Immature natural killer cell (primary cell): ENCODE results near the gene ESRRB. TPM values are rescaled to one million over a fixed set of nuclear protein-coding genes. Genes with fewer than 3 reads are reported as not detected.
"Not testable (repeated sequence)": the region's sequence is repeated elsewhere in the genome, so short reads cannot be mapped to it uniquely, and the experiment has no call there.

Experiments
- DNase-seq, 3 donors: peaks; one replicate each; pipeline ENCODE4 v3.0.0; 2022; ENCODE audit warnings: mixed read lengths in 1 of 3
- H3K27ac Mint-ChIP-seq, 6 donors: one replicate each; pipeline ENCODE4 v1.8.0; 2020; ENCODE audit warnings: mixed read lengths in 6 of 6, mild to moderate bottlenecking in 5 of 6, inconsistent platforms in 4 of 6, moderate library complexity in 3 of 6
- H3K27me3 Mint-ChIP-seq, 3 donors: one replicate each; pipeline ENCODE4 v1.8.0; 2020 to 2021; ENCODE audit warnings: low read depth in 3 of 3, mild to moderate bottlenecking in 3 of 3, mixed read lengths in 3 of 3, moderate library complexity in 3 of 3, inconsistent platforms in 1 of 3
- H3K36me3 Mint-ChIP-seq, 3 donors: one replicate each; pipeline ENCODE4 v1.8.0; 2020; ENCODE audit warnings: mixed read lengths in 3 of 3, inconsistent platforms in 2 of 3, mild to moderate bottlenecking in 2 of 3
- H3K4me1 Mint-ChIP-seq, 2 donors: one replicate each; pipeline ENCODE4 v1.8.0; 2020; ENCODE audit warnings: inconsistent platforms in 2 of 2, mild to moderate bottlenecking in 2 of 2, mixed read lengths in 2 of 2, moderate library complexity in 1 of 2
- H3K4me3 Mint-ChIP-seq, 5 donors: one replicate each; pipeline ENCODE4 v1.8.0; 2020; ENCODE audit warnings: mild to moderate bottlenecking in 5 of 5, mixed read lengths in 5 of 5, inconsistent platforms in 3 of 5, moderate library complexity in 3 of 5
- H3K9me3 Mint-ChIP-seq, 6 donors: one replicate each; pipeline ENCODE4 v1.8.0; 2020; ENCODE audit warnings: mild to moderate bottlenecking in 6 of 6, mixed read lengths in 6 of 6, inconsistent platforms in 4 of 6, moderate library complexity in 3 of 6
- polyA plus RNA-seq, 3 donors: library from polyadenylated mRNA; unstranded; fragments of 300-500 nt; fragmentation: Illumina TruSeq; gene quantifications; one replicate each; pipeline ENCODE4 v1.2.3, GENCODE V29; 2021

ESRRB gene
- polyA plus RNA-seq, 3 donors from 2014 or later, result not detected

DNA sequence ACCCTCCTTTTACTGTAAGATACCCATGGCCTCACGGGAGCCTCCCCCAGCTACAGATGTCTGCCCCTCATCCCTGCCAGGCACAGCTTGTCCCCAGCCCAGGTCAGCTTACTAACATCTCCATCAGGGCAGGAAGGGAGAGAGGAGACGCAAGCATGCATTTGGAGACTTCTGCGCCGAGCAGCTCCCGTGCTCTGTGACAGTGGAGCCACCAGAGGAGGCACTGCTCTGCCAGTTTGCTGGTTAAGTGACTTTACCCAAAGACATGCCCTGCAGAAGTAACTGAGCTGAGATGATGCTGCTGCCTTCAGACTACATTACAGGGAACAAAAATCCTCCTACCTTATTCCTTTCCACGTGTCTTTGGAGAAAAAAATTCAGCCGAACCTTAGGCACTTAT is 133.4 kb downstream of the ESRRB start:
- Mint-ChIP-seq H3K9me3 (peaks cover 0 to 2% (median 0%) of the 10 kb centered on the region in 6 donors), H3K27me3 (peaks cover 1 to 14% (median 3%) of the 10 kb centered on the region in 3 donors), H3K4me3 (no peak overlapping the region), H3K27ac (no peak overlapping the region), H3K36me3 (peaks cover 0 to 4% (median 0%) of the 10 kb centered on the region in 3 donors), H3K4me1 (no peaks in the 10 kb centered on the region)
- no peak for DNase-seq

DNA sequence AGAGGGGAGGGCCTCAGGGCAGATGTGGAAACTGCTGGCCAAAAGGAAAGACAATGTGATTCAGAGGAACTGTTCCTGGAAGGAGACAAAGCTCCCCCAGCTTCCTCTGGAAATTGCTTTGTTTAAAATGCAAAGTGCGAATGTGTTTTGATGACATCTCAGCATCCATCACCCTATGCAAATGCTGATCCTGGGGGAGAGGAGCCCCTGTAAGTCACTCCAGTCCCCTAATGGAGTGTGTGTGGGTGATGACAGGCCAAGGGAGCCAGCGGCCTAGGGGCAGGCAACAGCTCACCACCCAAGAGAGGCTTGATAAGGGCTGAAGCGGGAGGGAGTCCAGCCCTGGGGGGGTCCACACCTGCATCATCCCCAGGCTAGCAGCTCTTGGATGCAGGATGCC is 134.2 kb downstream of the ESRRB start:
- DNase-seq, result no peak
- H3K4me1 Mint-ChIP-seq, result no peaks in the 10 kb centered on the region
- peaks cover 0 to 2% (median 0%) of the 10 kb centered on the region in 6 donors for H3K9me3 Mint-ChIP-seq
- no peak overlapping the region for H3K27ac Mint-ChIP-seq
- H3K27me3 Mint-ChIP-seq, result peaks cover 1 to 14% (median 5%) of the 10 kb centered on the region in 3 donors
- H3K4me3 Mint-ChIP-seq, result no peak overlapping the region
- peaks cover 0 to 4% (median 0%) of the 10 kb centered on the region in 3 donors for H3K36me3 Mint-ChIP-seq

DNA sequence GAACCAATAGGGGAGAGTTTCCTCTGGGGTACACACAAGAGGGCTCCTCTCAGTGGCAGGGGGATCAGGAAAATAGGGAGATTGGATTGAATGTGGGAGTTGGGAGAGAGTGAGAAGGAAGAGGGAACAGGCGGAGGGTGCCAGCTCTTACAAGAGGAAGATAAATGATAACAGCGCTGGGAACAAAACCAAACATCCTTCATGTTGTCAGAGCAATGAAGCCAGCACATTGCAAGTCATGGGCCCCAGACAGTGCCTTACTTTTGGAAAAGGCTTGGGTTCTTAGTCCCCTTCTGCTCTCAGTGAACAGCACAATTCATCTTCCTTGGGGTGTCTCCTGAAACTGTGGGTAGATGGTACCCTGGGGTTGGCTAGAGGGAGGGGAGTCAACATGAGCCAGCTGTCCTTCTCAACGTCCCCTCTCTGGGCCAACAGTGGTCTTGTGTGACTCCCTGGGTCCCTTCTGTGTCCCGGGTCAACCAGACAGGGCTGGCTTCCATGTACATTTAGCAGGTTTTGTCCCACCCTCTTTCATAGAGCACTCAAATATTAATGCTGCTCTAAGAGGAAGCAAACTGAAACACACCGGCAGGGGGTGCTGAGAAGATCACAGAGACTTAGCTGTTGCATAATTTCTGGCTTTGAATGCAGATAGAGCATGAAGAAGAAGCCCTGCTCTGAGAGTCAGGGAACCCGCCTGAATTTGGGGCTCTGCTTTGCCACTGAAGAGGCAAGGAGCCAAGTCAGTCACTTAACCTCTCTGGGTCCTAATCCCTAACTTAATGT is 138.5 kb downstream of the ESRRB start:
- H3K27ac Mint-ChIP-seq, result no peak overlapping the region
- DNase-seq, result no peak

DNA sequence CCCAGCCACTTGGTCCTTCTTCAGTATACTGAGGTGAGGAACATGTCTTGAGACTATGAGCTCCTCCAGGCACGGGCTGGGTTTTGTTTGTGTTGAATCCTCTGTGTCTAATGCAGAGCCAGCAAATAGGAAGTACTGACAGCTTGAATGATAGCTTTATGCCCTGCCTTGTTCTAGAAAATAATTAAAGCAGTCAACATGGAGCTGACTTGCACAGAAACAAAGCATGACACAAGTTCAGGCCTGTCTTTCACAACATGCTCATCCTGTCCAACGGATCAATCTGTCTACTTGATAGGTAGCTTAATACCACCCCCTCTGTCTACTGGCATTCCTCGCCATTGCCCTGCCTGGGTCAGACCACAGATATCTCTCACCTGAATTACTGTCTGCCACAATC is 140.9 kb downstream of the ESRRB start:
- no peak overlapping the region for H3K4me3 Mint-ChIP-seq
- DNase-seq, result no peak
- peaks cover 9 to 14% (median 11%) of the 10 kb centered on the region in 3 donors for H3K27me3 Mint-ChIP-seq
- no peak overlapping the region for H3K27ac Mint-ChIP-seq
- H3K9me3 Mint-ChIP-seq, result peaks cover 0 to 6% (median 2%) of the 10 kb centered on the region in 6 donors
- no peaks in the 10 kb centered on the region for H3K4me1 Mint-ChIP-seq
- H3K36me3 Mint-ChIP-seq, result no peaks in the 10 kb centered on the region

More for the DNA sequence above, 138.5 kb downstream of the ESRRB start:
- no peak overlapping the region for H3K4me3 Mint-ChIP-seq
- H3K36me3 Mint-ChIP-seq, result peaks cover 0 to 4% (median 0%) of the 10 kb centered on the region in 3 donors
- H3K4me1 Mint-ChIP-seq, result no peaks in the 10 kb centered on the region
- H3K9me3 Mint-ChIP-seq, result peaks cover 0 to 2% (median 0%) of the 10 kb centered on the region in 6 donors
- H3K27me3 Mint-ChIP-seq, result peaks cover 6 to 7% (median 7%) of the 10 kb centered on the region in 3 donors

DNA sequence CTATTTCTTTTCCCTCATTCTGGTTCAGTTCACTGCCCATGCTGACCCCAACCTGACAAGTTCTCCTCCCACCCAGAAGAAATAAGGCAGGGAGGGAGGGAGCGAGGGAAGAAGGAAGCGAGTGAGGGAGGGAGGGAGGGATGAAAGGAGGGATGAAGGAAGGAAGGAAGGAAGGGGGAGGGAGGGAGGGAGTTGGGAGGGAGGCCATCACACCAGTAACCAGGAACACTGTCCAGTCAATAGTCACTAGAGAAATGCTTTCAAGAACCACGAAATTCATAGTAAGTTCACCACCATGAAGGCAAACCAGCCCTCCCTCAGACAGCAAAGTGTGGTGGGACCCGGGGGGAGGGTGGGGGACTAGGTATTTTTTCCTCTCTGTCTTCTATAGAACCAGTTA is 142.4 kb downstream of the ESRRB start:
- Mint-ChIP-seq H3K27ac (no peak overlapping the region), H3K36me3 (no peaks in the 10 kb centered on the region), H3K4me1 (no peaks in the 10 kb centered on the region), H3K9me3 (peaks cover 0 to 7% (median 4%) of the 10 kb centered on the region in 6 donors), H3K27me3 (peaks cover 10 to 13% (median 11%) of the 10 kb centered on the region in 3 donors), H3K4me3 (no peak overlapping the region)
- no peak for DNase-seq

DNA sequence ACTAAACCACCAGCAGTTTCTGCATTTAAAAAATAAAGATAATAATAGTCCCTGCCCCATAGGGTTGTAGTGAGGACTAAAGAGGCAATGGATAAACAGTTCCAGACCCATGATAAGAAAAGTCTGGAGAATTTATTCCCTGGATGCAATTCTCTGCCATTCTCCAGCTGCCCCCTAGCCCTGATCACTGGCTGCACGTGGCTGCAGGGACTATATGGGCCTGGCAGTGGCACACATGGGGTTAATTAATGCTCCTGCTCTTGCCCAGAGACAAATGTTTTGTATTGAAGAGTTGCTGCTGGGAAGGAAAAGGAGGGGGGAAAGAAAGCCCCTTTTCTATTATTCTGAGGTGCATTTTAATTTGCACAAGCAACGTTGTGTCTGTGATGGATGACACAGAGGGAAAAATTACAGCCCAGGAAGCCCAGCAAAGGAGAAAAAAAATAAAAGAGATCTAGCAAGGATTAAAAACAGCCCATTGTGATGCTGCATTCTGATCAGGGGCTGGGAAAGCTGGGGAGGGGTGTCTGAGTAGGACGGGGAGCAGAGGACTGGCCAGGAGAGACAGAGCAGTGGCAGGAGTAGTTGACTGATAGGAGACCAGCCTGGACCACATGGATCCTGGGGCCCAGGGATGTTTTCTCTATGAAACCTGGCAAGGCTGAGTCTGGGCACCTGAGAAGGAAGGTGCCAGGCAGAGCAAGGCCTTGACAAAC is 149.3 kb downstream of the ESRRB start:
- Mint-ChIP-seq H3K27ac (no peak overlapping the region), H3K36me3 (no peaks in the 10 kb centered on the region), H3K9me3 (peaks cover 0 to 7% (median 3%) of the 10 kb centered on the region in 6 donors), H3K4me3 (no peak overlapping the region), H3K4me1 (no peaks in the 10 kb centered on the region), H3K27me3 (peaks cover 7 to 12% (median 11%) of the 10 kb centered on the region in 3 donors)
- DNase-seq, result no peak

DNA sequence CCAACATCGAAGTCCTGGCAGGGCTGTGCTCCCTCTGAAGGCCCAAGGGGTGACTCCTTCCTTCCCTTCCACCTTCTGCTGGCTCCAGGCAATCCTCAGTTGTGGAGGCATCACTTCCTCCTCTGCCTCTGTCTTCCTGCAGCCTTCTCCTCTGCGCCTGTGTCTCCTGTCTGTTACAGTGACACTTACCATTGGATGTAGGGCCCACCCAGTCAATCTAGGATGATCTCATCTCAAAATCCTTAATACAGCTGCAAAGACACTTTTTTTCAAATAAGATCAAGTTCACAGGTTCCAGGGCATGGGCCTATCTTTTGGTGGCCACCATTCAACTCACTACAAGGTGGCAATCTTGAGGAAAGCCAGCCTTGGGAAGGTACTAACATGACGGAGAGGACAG is 155.1 kb downstream of the ESRRB start:
- no peaks in the 10 kb centered on the region for H3K9me3 Mint-ChIP-seq
- H3K27me3 Mint-ChIP-seq, result peaks cover 0 to 8% (median 2%) of the 10 kb centered on the region in 3 donors
- H3K27ac Mint-ChIP-seq, result no peak overlapping the region
- H3K4me3 Mint-ChIP-seq, result no peak overlapping the region
- DNase-seq, result no peak
- H3K36me3 Mint-ChIP-seq, result no peaks in the 10 kb centered on the region
- H3K4me1 Mint-ChIP-seq, result no peaks in the 10 kb centered on the region

DNA sequence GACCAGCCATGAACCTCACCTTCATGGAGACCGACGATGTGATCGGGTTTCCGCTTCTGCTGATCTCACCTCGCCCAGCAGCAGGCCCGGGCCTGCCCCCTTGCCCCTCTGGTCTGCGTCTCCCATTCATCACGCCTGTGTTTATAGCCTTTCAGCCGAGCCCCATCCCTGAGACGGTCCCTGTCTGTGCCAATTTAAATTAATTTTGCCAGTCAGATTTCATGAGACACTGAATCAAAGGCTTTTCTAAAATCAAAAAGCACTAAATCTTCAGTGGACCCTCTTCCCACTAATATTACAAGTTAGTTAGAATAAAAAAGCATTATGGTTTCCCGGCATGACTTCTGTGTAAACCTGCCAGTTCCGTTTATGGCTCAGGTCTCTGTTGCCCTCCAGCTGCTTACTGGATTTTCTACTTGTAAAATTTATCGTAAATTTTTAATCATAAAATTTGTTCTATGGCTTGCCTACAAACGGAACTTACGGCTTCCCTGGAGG is 155.9 kb downstream of the ESRRB start:
- Mint-ChIP-seq H3K27me3 (peaks cover 0 to 2% (median 0%) of the 10 kb centered on the region in 3 donors), H3K36me3 (no peaks in the 10 kb centered on the region), H3K4me3 (no peak overlapping the region), H3K4me1 (no peaks in the 10 kb centered on the region), H3K27ac (no peak overlapping the region), H3K9me3 (no peaks in the 10 kb centered on the region)
- no peak for DNase-seq

DNA sequence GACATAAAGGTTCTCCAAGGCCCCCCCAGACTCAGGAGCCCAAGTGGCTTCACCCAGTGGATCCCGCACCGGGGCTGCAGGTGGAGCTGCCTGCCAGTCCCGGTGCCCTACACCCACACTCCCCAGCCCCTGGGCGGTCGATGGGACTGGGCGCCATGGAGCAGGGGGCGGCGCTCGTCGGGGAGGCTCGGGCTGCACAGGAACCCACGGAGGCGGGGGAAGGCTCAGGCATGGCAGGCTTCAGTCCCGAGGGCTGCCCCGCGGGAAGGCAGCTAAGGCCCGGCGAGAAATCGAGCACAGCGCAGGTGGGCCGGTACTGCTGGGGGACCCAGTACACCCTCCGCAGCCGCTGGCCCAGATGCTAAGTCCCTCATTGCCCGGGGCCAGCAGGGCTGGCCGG is 160.7 kb downstream of the ESRRB start:
- not testable (repeated sequence) for H3K36me3 Mint-ChIP-seq, H3K4me3 Mint-ChIP-seq, H3K27me3 Mint-ChIP-seq, DNase-seq, H3K4me1 Mint-ChIP-seq, H3K9me3 Mint-ChIP-seq, H3K27ac Mint-ChIP-seq

DNA sequence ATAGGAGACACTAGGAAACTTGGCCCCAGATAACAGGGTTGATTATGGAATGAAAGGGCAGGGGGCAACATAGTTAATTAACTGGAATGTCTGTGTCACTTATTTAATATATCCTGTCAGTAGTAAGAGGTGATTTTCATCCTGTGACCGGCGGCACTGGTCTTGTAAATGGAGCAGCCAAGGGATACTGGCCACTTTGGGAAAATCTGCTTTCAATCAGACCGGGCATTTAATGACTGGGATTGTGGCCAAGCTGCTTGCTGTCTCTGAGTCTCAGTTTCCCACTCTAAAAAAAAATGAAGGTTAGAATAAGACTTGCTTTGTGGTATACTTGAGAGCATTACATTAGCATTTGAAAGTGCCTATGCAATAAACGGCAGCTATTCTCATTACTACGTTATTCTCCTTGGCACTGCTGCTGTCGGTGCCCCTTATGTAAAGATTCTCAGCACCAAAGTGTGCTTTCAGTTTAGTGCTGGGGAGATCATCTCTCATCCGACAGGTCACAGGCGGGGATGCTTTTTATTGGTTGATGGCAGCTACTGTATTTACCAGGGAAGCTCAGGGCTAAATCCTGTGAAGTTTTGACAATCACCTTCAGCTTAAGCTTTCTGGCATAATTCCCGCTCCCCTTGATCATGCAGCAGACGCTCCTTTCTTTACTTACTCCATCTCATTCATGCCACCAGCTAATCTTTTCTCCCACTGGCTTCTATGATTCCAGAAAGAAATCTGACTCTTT is 162.1 kb downstream of the ESRRB start:
- no peak overlapping the region for H3K4me3 Mint-ChIP-seq

DNA sequence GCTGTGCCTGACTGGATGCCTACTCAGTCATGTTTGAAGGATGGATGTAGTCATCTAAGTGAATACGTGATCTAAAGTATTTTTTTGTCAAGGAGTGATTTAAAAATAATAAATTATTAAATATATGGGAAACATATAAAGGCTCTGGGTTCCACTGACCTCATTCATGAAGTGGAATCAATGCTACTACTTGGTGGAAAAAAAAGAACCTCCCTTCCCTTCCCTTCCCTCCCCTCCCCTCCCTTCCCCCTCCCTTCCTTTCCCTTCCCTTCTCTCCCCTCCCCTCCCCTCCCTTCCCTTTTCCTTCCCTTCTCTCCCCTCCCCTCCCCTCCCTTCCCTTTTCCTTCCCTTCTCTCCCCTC is 162.7 kb downstream of the ESRRB start:
- no peaks in the 10 kb centered on the region for H3K4me1 Mint-ChIP-seq
- DNase-seq, result no peak
- no peak overlapping the region for H3K27ac Mint-ChIP-seq
- H3K27me3 Mint-ChIP-seq, result no peaks in the 10 kb centered on the region
- no peaks in the 10 kb centered on the region for H3K9me3 Mint-ChIP-seq
- H3K36me3 Mint-ChIP-seq, result no peaks in the 10 kb centered on the region
- no peak overlapping the region for H3K4me3 Mint-ChIP-seq

More for the DNA sequence above, 162.1 kb downstream of the ESRRB start:
- Mint-ChIP-seq H3K27me3 (peaks cover 0 to 1% (median 0%) of the 10 kb centered on the region in 3 donors), H3K27ac (no peak overlapping the region), H3K4me1 (no peaks in the 10 kb centered on the region), H3K36me3 (no peaks in the 10 kb centered on the region), H3K9me3 (no peaks in the 10 kb centered on the region)
- DNase-seq, result no peak

DNA sequence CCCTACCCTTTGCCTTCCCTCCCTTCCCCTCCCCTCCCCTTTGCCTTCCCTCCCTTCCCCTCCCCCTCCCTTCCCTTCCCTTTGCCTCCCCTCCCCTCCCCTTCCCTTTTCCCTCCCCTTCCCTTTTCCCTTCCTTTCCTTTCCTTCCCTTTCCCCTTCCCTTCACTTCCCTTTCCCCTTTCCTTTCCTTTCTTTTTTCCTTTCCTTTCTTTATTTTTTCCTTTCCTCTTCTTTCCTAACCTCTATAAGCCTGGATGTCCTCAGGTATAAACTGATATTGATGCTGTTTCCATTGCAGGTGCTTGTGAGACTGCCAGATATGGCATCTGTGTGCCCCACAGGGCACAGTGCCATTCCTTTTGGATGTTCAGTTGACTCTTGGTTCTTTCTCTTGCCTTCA is 163.2 kb downstream of the ESRRB start:
- Mint-ChIP-seq H3K4me1 (no peaks in the 10 kb centered on the region), H3K9me3 (no peaks in the 10 kb centered on the region), H3K27ac (no peak overlapping the region), H3K4me3 (no peak overlapping the region), H3K36me3 (no peaks in the 10 kb centered on the region), H3K27me3 (peaks cover 0 to 2% (median 0%) of the 10 kb centered on the region in 3 donors)
- DNase-seq, result no peak

DNA sequence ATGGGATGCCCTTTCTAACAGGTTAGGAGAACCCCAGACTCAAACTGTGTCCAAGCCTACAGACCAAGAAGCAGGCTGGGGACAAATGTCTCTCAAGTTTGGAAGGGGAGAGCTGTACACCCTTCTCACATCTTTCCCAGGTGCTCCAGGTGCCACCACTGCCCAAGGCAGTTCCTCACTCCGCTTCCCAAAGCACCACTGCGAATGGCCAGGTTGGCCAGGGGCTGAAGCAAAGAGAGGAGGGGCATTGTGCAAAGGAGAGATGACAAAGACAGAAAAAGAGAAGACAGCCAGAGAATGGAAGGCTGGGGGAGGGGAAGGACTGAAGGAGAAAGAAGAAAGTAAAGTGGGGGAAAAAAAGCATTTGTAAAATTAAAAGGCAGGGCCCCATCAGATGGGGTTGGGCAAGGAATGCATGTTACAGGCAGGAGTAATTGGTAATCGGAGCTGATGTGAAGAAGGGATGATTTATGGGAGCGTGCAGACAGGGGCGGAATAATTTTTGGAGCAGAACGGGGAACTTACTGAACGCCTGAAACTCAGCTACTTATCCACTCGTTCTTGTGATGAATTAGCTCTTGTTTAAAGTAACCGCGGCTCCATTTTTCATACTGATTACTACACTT is 165.8 kb downstream of the ESRRB start:
- Mint-ChIP-seq H3K9me3 (no peaks in the 10 kb centered on the region), H3K36me3 (no peaks in the 10 kb centered on the region), H3K4me3 (no peak overlapping the region), H3K27me3 (peaks cover 0 to 3% (median 0%) of the 10 kb centered on the region in 3 donors), H3K27ac (no peak overlapping the region), H3K4me1 (no peaks in the 10 kb centered on the region)
- DNase-seq, result no peak
